NCI-H2107 treated with DMSO at 0.1 percent for 48 hours (cell line): ENCODE results near the gene MYOM1.

Experiments used
- DNase-seq: peaks from one replicate; lab custom pipeline; 2025; ENCODE audit not compliant: unreplicated experiment; lab: John Stamatoyannopoulos, UW

MYOM1 gene

GRCh38 chr18:3219631-3220335 lies at the start of gene MYOM1:
TSS of gene MYOM1 (minus strand) at chr18:3219968. CDS start at chr18:3215223, 4,745 bp downstream.
- no peak for DNase-seq

- DNase-seq: no peak
Measured at GRCh38 chr18:3269241-3269913, 49.6 kb upstream of the MYOM1 start.

GRCh38 chr18:3268306-3268705 lies 48.5 kb upstream of the MYOM1 start:
- DNase-seq: no peak

GRCh38 chr18:3266062-3266608 lies 46.4 kb upstream of the MYOM1 start:
- no peak for DNase-seq

- DNase-seq: no peak
Measured at GRCh38 chr18:3265564-3266033, 45.8 kb upstream of the MYOM1 start.

- DNase-seq: no peak
Measured at GRCh38 chr18:3264362-3264761, 44.6 kb upstream of the MYOM1 start.

- DNase-seq: no peak
Measured at GRCh38 chr18:3263132-3263700, 43.4 kb upstream of the MYOM1 start.

- no peak for DNase-seq
Measured at GRCh38 chr18:3262234-3263131, 42.7 kb upstream of the MYOM1 start.

- peak; percentile 35 for DNase-seq
Measured at GRCh38 chr18:3261373-3262233, 41.8 kb upstream of the MYOM1 start, which contains the start of gene MYL12B. TSS of gene MYL12B (plus strand) at chr18:3262133. CDS start at chr18:3272899, 10,766 bp downstream.

GRCh38 chr18:3260995-3261372 lies 41.2 kb upstream of the MYOM1 start:
- no peak for DNase-seq

- DNase-seq: no peak
Measured at GRCh38 chr18:3257627-3258120, 37.9 kb upstream of the MYOM1 start.

- DNase-seq: no peak
Measured at GRCh38 chr18:3256693-3257626, 37.2 kb upstream of the MYOM1 start.

- DNase-seq: no peak
Measured at GRCh38 chr18:3255611-3256165, 35.9 kb upstream of the MYOM1 start.

GRCh38 chr18:3254725-3255124 lies 35.0 kb upstream of the MYOM1 start:
- DNase-seq: no peak

- no peak for DNase-seq
Measured at GRCh38 chr18:3252843-3253242, 33.1 kb upstream of the MYOM1 start.

- DNase-seq: no peak
Measured at GRCh38 chr18:3251963-3252277, 32.2 kb upstream of the MYOM1 start.

- DNase-seq: no peak
Measured at GRCh38 chr18:3251249-3251962, 31.6 kb upstream of the MYOM1 start.
